Occipital lobe (tissue), 2 donors: ENCODE measurements around the gene DGKZ. TPM values are rescaled to one million over a fixed set of nuclear protein-coding genes. Genes with fewer than 3 reads are reported as not detected.

ENCODE experiments used
- DNase-seq: peaks from one replicate; lab custom pipeline; 2025; lab: John Stamatoyannopoulos, UW
- total RNA-seq: library from RNA; depleted of rRNA; stranded (reverse); fragments of >200 nt; gene quantifications from one replicate; pipeline ENCODE4 v1.2.3, GENCODE V29; 2014

The DGKZ gene
- total RNA-seq, 1 donor from 2014 or later, result 33.5 TPM

GRCh38 chr11:46326813-46327416 is 20.3 kb upstream of the DGKZ start:
- DNase-seq, result no peak

GRCh38 chr11:46327829-46328228 is 19.4 kb upstream of the DGKZ start:
- DNase-seq, result no peak

- DNase-seq, result no peak
Measured at GRCh38 chr11:46330154-46330553, 17.1 kb upstream of the DGKZ start.

- no peak for DNase-seq
Measured at GRCh38 chr11:46330563-46331281, 16.5 kb upstream of the DGKZ start.

- DNase-seq, result no peak
Measured at GRCh38 chr11:46331282-46331984, 15.8 kb upstream of the DGKZ start.

GRCh38 chr11:46332093-46332567 is 15.1 kb upstream of the DGKZ start:
- DNase-seq, result no peak

GRCh38 chr11:46332568-46333393 is 14.5 kb upstream of the DGKZ start:
- DNase-seq, result no peak

- DNase-seq, result no peak
Measured at GRCh38 chr11:46333394-46333947, 13.8 kb upstream of the DGKZ start.

- no peak for DNase-seq
Measured at GRCh38 chr11:46334211-46334610, 13.1 kb upstream of the DGKZ start.

- no peak for DNase-seq
Measured at GRCh38 chr11:46335271-46335670, 12.0 kb upstream of the DGKZ start.

- DNase-seq, result peak; percentile 61
Measured at GRCh38 chr11:46335890-46336562, 11.2 kb upstream of the DGKZ start.

GRCh38 chr11:46336563-46337180 is 10.6 kb upstream of the DGKZ start:
- no peak for DNase-seq

GRCh38 chr11:46337626-46338345 is 9.5 kb upstream of the DGKZ start:
- DNase-seq, result no peak

GRCh38 chr11:46338636-46338987 is 8.7 kb upstream of the DGKZ start:
- no peak for DNase-seq

GRCh38 chr11:46338988-46339666 is 8.1 kb upstream of the DGKZ start:
- no peak for DNase-seq

GRCh38 chr11:46339816-46340215 is 7.4 kb upstream of the DGKZ start:
- DNase-seq, result no peak

GRCh38 chr11:46341454-46341853 is 5.8 kb upstream of the DGKZ start:
- DNase-seq, result no peak

GRCh38 chr11:46342239-46342638 is 5.0 kb upstream of the DGKZ start:
- no peak for DNase-seq

GRCh38 chr11:46343520-46343919 is 3.7 kb upstream of the DGKZ start:
- no peak for DNase-seq
